ENCODE data around the gene GHR.
"Not testable (repeated sequence)": the region's sequence is repeated elsewhere in the genome, so short reads cannot be mapped to it uniquely, and the experiment has no call there.

The GHR gene

GRCh38 chr5:42572313-42572712 lies 149.1 kb downstream of the GHR start:
- DNase-seq = no peak

- DNase-seq = no peak
Measured at GRCh38 chr5:42573386-42573785, 150.1 kb downstream of the GHR start.

- DNase-seq = not testable (repeated sequence)
Measured at GRCh38 chr5:42575914-42576313, 152.7 kb downstream of the GHR start.

DNA sequence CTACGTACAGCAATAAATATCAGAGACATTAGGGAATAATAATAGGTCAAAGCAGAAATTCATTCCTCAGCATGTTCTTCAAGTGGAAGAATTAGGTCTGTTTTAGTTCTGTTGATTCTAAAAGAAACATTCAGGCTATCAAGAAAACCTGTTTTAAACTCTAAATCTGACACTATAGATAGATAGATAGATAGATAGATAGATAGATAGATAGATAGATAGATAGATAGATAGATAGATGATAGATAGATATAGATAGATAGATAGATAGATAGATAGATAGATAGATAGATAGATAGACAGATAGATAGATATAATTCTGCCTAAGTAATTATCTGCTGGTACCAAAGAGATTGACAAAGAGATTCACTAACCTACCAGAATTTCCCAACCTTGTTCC lies 155.7 kb downstream of the GHR start:
- not testable (repeated sequence) for DNase-seq

- no peak for DNase-seq
Measured at GRCh38 chr5:42579320-42579719, 156.1 kb downstream of the GHR start.

DNA sequence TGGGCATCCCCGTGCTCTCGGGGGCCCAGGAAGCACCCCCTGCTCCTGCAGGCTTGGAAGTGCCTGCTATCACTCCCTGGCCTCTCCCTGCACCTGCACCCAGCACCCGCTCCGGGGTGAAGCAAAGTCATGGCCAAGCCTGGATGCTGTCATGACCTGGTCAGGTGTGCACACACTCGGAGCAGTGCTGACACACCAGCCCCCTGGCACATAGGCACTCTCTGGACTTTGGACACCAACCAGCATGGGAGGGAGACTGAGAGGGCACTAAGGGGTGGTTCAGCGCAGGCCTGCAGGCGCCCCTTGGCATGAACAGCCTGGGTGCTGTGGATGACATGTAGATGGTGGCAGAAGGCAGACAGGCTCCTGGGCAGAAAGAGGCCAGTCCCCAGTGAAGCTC lies 158.6 kb downstream of the GHR start:
- no peak for DNase-seq

- no peak for DNase-seq
Measured at GRCh38 chr5:42582723-42583122, 159.5 kb downstream of the GHR start.

DNA sequence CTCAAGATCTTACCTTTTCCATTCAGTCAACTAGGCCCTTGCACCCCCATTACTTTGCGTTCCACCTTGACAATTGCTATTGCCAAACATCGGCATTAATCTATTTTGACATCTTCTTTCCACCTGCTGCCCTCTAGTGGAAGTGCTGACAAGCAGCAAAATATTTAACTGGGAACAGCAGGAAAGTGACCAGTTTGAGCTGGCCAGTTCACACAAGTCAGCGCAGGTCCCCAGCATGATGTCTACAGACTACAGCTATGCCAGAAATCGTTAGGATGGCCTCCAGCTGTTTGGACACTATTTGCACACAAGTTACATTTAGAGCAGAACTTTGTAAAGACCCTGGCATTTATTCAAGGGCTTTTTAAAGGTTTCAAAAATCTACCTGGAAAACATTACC lies 160.1 kb downstream of the GHR start:
- no peak for DNase-seq

- no peak for DNase-seq
Measured at GRCh38 chr5:42586625-42587024, 163.4 kb downstream of the GHR start.

- DNase-seq = no peak
Measured at GRCh38 chr5:42587096-42587723, 164.0 kb downstream of the GHR start.

DNA sequence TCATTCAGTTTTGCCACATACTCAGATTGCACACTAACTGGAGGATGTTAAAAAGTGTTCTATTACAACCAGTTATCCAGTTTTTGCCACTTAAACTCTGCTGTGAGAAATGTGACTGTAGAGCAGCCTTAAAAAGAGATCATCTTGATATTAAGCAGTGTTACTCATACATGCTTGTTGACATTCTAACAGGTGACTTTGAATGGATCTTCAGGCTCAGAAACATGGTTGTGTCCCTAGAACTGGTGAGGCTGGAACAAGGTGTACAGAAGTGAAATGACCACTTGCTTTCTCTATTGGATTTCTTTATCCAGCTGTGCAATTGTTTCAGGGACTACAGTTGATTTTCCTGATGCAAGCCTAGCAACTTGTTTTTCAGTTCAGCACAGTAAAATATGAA lies 167.3 kb downstream of the GHR start:
- no peak for DNase-seq

DNA sequence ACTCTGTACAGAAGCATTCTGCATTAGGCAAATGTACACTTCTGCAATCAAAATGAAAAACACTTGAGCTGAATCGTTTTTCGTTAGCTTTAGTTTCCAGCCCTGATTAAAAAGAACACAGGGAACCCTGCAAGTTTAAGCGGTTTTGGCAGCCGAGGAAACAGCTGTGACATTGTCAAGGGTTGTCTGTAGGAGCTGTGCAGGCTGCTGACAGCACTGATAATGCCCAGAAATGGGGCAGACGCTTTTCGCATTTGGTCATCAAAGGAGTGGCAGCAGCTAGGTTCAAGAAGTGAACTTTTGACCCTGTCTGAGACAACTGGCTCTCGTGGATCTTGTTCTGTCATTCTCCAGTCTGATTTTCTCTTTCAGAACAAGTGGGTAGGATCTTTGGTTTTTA lies 167.8 kb downstream of the GHR start:
- no peak for DNase-seq

GRCh38 chr5:42592401-42593140 lies 169.3 kb downstream of the GHR start:
- no peak for DNase-seq

DNA sequence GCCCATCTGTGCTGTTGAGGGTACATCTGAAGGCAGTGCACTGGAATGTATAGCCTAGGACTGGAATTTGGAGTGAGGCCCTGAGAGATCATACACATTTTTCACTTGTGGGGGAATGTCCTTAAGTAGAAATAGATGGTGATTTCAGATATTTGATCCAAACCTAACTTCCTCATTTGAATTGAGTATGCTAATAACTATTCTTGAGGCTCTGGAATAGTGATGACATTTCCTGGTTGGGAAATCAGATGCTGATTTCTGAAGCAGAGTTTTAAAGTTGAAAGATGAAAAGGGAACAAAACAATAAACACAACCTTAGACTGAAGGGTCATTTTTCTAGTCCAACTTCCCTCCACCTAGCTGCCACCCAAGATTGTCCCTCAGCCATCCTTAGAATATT lies 170.4 kb downstream of the GHR start:
- DNase-seq = no peak

GRCh38 chr5:42595597-42595996 lies 172.4 kb downstream of the GHR start:
- no peak for DNase-seq

- DNase-seq = no peak
Measured at GRCh38 chr5:42596817-42597216, 173.6 kb downstream of the GHR start.

DNA sequence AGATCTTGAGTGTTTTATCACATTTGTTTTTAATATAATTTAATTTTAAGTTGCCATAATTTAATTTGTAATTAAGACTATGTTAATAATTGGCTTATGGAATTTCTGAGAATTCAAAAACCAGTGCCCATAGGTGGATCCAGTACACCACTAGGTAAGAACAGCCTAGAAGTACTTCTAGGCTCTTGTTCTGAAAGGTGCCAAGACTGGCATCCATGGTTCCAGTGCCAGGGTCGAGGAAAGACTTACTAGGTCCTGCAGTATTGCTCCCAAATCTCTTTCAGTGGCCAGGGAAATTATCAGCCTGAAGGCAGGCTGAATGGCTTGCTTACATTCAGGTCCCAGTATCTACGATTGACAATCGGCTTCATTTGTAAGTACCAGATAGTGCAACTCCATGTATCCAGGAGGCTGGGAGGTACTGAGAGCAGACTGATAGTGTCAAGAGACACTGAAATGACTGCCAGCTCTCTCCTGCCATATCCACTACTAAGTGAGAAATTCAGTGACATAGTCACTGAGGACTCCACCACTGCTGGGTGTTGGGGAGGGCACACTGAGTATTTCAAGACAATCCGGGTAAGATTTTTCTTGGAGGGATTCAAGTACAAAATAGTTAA lies 174.2 kb downstream of the GHR start:
- no peak for DNase-seq

GRCh38 chr5:42598311-42598710 lies 175.1 kb downstream of the GHR start:
- DNase-seq = no peak

GRCh38 chr5:42599106-42599505 lies 175.9 kb downstream of the GHR start:
- no peak for DNase-seq

DNA sequence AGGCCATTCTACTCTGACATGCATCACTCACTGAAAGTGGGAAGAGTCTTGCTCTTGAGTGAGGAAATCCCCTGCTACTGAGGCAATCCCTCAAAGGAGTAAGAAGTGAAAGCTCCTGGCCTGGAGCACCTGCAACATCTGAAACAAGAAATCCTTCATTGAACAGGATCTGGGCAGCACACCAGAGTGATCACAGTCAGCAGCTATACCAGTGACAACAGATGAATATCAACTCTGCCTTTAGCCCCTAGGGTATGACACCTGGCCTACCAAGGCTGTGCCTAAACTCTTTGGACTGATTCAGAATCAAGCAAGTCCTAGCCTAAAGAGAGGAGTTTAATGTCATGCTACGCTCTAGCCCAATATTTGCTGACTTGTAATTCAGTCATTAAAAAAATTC lies 177.2 kb downstream of the GHR start:
- DNase-seq = no peak

DNA sequence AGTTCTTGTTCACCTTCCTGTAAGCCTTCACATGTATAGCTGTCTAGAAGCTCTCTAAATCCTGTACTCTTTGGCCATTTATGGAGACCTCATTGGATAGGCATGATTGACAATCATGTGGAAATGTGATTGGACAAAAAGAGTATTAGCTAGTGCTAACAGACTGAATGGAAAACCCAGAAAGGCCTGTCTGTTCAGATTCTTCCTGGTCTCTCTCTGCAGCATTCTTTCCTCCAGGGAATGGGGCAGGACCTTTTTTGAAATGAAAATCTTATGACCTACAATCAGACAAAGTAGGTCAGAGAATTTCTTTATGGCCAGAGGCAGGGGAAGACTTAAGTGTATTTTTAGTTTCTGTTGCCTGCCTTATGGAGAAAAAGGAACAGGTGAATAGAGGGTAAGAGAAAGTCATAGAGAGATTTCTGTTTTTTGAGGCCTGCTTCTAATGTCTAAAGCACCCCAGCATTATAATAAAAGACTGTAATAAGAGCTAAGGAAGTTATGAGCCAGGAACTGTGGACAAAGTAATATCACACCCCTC lies 181.0 kb downstream of the GHR start:
- no peak for DNase-seq

- no peak for DNase-seq
Measured at GRCh38 chr5:42605490-42605889, 182.3 kb downstream of the GHR start.

DNA sequence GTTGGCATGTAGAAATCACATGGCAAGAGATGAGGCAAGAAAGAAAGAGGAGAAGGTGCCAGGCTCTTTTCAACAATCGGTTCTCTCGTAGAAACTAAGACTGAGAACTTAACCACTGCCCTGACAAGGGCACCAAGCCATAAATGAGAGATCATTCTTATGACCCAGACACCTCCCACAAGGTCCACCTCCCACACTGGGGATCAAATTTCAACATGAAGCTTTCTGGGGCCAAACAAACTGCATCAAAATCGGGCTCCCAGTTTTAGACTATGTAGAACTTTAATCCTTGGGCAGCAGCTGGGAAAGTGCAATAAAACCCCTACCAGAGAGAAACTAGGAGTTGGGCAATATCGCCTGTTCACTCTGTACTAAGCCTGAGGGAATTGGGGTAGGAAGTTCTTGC lies 183.2 kb downstream of the GHR start:
- no peak for DNase-seq

GRCh38 chr5:42611437-42611836 lies 188.2 kb downstream of the GHR start:
- DNase-seq = no peak
